ENCODE measurements around the gene PJVK. TPM values are rescaled to one million over a fixed set of nuclear protein-coding genes. Genes with fewer than 3 reads are reported as not detected.

The PJVK gene
- total RNA-seq, 1 experiment from 2014 or later = 3.7 TPM

- no TSS peak for BruUV-seq (replicated peaks)
- Histone ChIP-seq H3K36me3 (ENCODE audit: control insufficient read depth, insufficient read depth, low read length) (no peaks in the 10 kb centered on the region; the same call in 1 of the 2 replicates), H3K4me3 (ENCODE audit: low read depth in 2 of 2, low read length in 2 of 2) (no peak overlapping the region), H3K9me3 (ENCODE audit: control insufficient read depth, insufficient read depth, low read depth, low read length) (no peaks in the 10 kb centered on the region), H3K27ac (ENCODE audit: low read length) (no peak overlapping the region), H3K4me1 (ENCODE audit: control insufficient read depth, insufficient read depth, low read length) (peaks cover 11% of the 10 kb centered on the region), H3K27me3 (ENCODE audit: control insufficient read depth, insufficient read depth, low read length) (no peaks in the 10 kb centered on the region)
- ChIA-PET POLR2A (no interaction called here), CTCF (no interaction called here)
- no peak for DNase-seq (ENCODE audit: low read depth, low spot score)
- in situ Hi-C loops (cut with HindIII; ENCODE audit: low pct_unique_long_range_greater_than_20kb, low sequenced_read_pairs) = no loop called here
- no peak for ATAC-seq
- intact Hi-C loops (cut with micrococcal nuclease; ENCODE audit: unreplicated experiment) = no loop called here
- TF ChIP-seq REST (IDR thresholded peaks at IDR 0.05; ENCODE audit: insufficient read depth in 1 of 2, low read depth in 2 of 2, low read length in 1 of 2) (no peak), POLR2AphosphoS5 (IDR thresholded peaks at IDR 0.05; ENCODE audit: low read depth, low read length) (no peak), TCF7L2 (IDR thresholded peaks at IDR 0.05; ENCODE audit: low read depth, low read length) (no peak), SIN3A (IDR thresholded peaks at IDR 0.05; ENCODE audit: borderline replicate concordance, insufficient read depth, low read depth, low read length) (no peak), CTCF (IDR thresholded peaks at IDR 0.05) (no peak)
Measured at GRCh38 chr2:178485356-178485755, 34.2 kb downstream of the PJVK start.

- H3K9me3 ChIP-seq (ENCODE audit: control insufficient read depth, insufficient read depth, low read depth, low read length) = no peaks in the 10 kb centered on the region
- CTCF ChIA-PET = no interaction called here
- H3K4me1 ChIP-seq (ENCODE audit: control insufficient read depth, insufficient read depth, low read length) = no peaks in the 10 kb centered on the region
- BruUV-seq (replicated peaks) = no TSS peak
- ATAC-seq (no peak), DNase-seq (ENCODE audit: low read depth, low spot score) (no peak)
- H3K27ac ChIP-seq (ENCODE audit: low read length) = no peak overlapping the region
- intact Hi-C loops (cut with micrococcal nuclease; ENCODE audit: unreplicated experiment) = no loop called here
- H3K4me3 ChIP-seq (ENCODE audit: low read depth in 2 of 2, low read length in 2 of 2) = no peak overlapping the region
- in situ Hi-C loops (cut with HindIII; ENCODE audit: low pct_unique_long_range_greater_than_20kb, low sequenced_read_pairs) = no loop called here
- no peak for TF ChIP-seq TCF7L2 (IDR thresholded peaks at IDR 0.05; ENCODE audit: low read depth, low read length)
- TF ChIP-seq POLR2AphosphoS5 (IDR thresholded peaks at IDR 0.05; ENCODE audit: low read depth, low read length) = no peak
- TF ChIP-seq REST (IDR thresholded peaks at IDR 0.05; ENCODE audit: insufficient read depth in 1 of 2, low read depth in 2 of 2, low read length in 1 of 2) = no peak
- no peak for TF ChIP-seq SIN3A (IDR thresholded peaks at IDR 0.05; ENCODE audit: borderline replicate concordance, insufficient read depth, low read depth, low read length)
- no peak for TF ChIP-seq CTCF (IDR thresholded peaks at IDR 0.05)
- no peaks in the 10 kb centered on the region for H3K27me3 ChIP-seq (ENCODE audit: control insufficient read depth, insufficient read depth, low read length)
- POLR2A ChIA-PET = no interaction called here
- peaks cover 2% of the 10 kb centered on the region for H3K36me3 ChIP-seq (ENCODE audit: control insufficient read depth, insufficient read depth, low read length)
Measured at GRCh38 chr2:178491612-178492011, 40.4 kb downstream of the PJVK start.
